OCI-LY7 (cell line): Measurements from ENCODE around the gene ALOX5AP.

Source experiments
- CTCF ChIP-seq: fragments of 200-600 bp; sonication (generic); conservative IDR thresholded peaks from 2 replicates; pipeline ENCODE4 v1.5.1; 2014; ENCODE audit warnings: mild to moderate bottlenecking, antibody characterized with exemption, low read length, moderate library complexity, mixed read lengths
- EZH2phosphoT487 ChIP-seq: fragments of 200-600 bp; sonication (generic); IDR thresholded peaks from 2 replicates; pipeline ENCODE4 v1.6.1; 2018; ENCODE audit warnings: low read depth, borderline replicate concordance, mild to moderate bottlenecking, mixed run types, antibody characterized with exemption, low read length, moderate library complexity, mixed read lengths

DNA sequence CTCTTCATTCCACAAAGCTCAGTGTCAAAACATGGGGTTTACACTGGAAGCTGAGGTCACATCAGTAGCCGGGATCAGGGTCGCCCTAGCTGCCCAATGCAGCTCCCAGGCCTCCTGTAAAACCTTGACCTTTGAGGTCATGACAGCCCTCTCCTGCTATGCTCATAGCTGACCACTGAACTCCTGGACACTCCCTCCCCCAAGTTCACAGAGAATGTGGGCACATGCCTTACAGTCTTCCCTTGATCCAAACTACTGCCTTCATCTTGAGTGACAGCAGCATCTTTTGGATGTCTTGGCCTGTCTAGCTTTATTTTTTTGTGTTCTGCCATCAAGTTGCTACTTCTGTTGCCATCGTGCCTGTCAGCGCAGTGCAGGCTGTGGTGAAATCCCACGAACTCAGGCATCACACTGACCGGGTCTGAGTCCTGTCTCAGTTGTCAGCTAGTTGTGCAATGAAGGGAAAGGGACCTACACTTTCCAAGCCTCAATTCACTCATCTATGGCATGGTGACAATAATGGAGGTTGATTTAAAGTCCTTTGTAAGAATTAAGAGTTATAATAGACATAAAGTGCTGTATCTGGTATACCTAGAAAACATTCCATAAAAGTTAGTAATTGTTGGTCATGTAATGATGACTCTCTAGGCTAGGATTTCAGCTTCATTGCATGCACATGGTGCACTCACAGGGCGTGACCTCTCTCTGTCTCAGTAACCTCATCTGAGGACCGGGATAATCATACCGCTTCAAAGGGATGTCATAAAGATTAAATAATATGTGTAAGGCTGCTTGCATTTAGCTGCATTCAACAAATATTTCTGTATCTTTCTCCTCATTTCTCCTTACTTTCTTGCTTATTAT lies 16.4 kb upstream of the ALOX5AP start:
- no peak for TF ChIP-seq CTCF
- TF ChIP-seq EZH2phosphoT487, result no peak
